ENCODE measurements around the gene CCDC192.

DNA sequence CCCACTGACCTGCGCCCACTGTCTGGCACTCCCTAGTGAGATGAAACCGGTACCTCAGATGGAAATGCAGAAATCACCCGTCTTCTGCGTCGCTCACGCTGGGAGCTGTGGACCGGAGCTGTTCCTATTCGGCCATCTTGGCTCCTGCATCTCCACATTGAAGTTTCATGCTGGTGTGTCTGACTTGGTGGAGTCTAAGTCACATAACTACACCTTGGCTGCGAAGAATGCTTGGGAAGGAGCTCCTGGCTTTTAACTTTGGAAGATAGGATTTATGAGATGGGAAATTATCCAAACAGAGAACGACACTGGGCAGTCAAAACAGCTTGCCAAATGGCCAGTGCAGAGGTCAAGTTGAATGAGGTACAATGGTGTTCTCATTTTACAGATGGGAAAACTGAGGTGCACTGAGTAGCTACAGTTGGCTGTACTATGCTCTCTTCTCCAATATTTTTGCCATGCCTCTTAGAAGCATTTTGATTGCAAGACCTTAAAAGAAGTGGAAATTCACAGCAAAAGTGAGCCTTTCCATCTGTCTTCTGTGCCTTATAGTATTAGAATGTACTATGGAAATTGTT is 36.7 kb downstream of the CCDC192 start:
- TF ChIP-seq EZH2 (IDR thresholded peaks at IDR 0.05; ENCODE audit: borderline replicate concordance, low read depth, low read length, severe bottlenecking) (no peak), POLR2A (IDR thresholded peaks at IDR 0.05; ENCODE audit: low read depth, low read length) (no peak)
- TF ChIP-seq, protein P1, sequence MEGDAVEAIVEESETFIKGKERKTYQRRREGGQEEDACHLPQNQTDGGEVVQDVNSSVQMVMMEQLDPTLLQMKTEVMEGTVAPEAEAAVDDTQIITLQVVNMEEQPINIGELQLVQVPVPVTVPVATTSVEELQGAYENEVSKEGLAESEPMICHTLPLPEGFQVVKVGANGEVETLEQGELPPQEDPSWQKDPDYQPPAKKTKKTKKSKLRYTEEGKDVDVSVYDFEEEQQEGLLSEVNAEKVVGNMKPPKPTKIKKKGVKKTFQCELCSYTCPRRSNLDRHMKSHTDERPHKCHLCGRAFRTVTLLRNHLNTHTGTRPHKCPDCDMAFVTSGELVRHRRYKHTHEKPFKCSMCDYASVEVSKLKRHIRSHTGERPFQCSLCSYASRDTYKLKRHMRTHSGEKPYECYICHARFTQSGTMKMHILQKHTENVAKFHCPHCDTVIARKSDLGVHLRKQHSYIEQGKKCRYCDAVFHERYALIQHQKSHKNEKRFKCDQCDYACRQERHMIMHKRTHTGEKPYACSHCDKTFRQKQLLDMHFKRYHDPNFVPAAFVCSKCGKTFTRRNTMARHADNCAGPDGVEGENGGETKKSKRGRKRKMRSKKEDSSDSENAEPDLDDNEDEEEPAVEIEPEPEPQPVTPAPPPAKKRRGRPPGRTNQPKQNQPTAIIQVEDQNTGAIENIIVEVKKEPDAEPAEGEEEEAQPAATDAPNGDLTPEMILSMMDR (IDR thresholded peaks at IDR 0.05; ENCODE audit: extremely low read depth in 1 of 2, insufficient read depth in 1 of 2, low read depth in 1 of 2, low read length in 2 of 2) = no peak

All from endothelial cell of umbilical vein (primary cell).